Tibial nerve (tissue), 4 donors: ENCODE measurements around the gene EDEM2.

Experiments used
- EP300 ChIP-seq, 2 donors: sonication (generic); formaldehyde crosslinking; IDR thresholded peaks; one replicate each; pipeline ENCODE4 v1.6.1; 2017; ENCODE audit warnings: antibody characterized with exemption in 2 of 2, mild to moderate bottlenecking in 1 of 2
- TF ChIP-seq, protein P1 (sequence below), 5 experiments: fragments of 200-600 bp in 3 of 5; fragments of 450-650 bp in 2 of 5; sonication (generic) in 3 of 5; IDR thresholded peaks; one replicate each; pipeline ENCODE4 v1.5.1; 2016 to 2019; ENCODE audit warnings: antibody characterized with exemption in 5 of 5, mild to moderate bottlenecking in 3 of 5, moderate library complexity in 2 of 5

GRCh38 chr20:35187584-35188190 lies 40.6 kb upstream of the EDEM2 start:
- TF ChIP-seq, protein P1, sequence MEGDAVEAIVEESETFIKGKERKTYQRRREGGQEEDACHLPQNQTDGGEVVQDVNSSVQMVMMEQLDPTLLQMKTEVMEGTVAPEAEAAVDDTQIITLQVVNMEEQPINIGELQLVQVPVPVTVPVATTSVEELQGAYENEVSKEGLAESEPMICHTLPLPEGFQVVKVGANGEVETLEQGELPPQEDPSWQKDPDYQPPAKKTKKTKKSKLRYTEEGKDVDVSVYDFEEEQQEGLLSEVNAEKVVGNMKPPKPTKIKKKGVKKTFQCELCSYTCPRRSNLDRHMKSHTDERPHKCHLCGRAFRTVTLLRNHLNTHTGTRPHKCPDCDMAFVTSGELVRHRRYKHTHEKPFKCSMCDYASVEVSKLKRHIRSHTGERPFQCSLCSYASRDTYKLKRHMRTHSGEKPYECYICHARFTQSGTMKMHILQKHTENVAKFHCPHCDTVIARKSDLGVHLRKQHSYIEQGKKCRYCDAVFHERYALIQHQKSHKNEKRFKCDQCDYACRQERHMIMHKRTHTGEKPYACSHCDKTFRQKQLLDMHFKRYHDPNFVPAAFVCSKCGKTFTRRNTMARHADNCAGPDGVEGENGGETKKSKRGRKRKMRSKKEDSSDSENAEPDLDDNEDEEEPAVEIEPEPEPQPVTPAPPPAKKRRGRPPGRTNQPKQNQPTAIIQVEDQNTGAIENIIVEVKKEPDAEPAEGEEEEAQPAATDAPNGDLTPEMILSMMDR (IDR thresholded peaks at IDR 0.05) = no peak
- TF ChIP-seq EP300 (IDR thresholded peaks at IDR 0.05) = no peak
